C4-2B (cell line): ENCODE results near the gene KSR2.
A peak's percentile ranks its signal among the peaks of the same experiment; 100 is the strongest.

Source experiments
- CTCF ChIP-seq: fragments of 450-650 bp; conservative IDR thresholded peaks from 2 replicates; pipeline ENCODE4 v1.5.1; 2017; ENCODE audit warnings: mild to moderate bottlenecking
- ZFX ChIP-seq: fragments of 450-650 bp; IDR thresholded peaks from 2 replicates; pipeline ENCODE4 v1.6.1; 2017

- TF ChIP-seq CTCF (peak; percentile 89), ZFX (no peak)
Measured at GRCh38 chr12:117854339-117855012, 114.3 kb downstream of the KSR2 start.
